HG02884 (cell line): ENCODE measurements around the gene MYO1D.

ENCODE experiments used
- ATAC-seq: cut with Tn5 transposase; IDR thresholded peaks from one replicate; pipeline ENCODE4 v1.9.1; 2021; ENCODE audit warnings: mild to moderate bottlenecking, moderate library complexity; ENCODE audit not compliant: unreplicated experiment

Gene MYO1D

DNA sequence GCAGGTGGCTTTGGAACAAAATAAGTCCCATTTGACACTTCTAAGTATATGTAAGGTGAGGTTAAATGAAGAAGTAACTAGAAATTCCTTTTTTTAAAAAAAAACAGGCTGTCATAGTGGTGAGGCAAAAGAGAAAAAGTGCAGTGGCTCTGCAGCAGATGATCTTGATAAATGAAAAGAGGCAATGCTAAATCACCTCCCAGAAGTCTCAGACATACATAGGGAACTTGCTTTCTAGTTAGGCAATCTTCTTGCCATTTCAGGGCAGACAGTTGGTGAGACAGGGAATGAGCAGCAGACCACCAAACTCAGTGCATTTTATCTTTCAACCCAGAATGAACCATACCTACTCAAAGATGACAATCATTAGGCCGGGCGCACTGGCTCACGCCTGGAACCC, 90.8 kb downstream of the MYO1D start:
- ATAC-seq: no peak

DNA sequence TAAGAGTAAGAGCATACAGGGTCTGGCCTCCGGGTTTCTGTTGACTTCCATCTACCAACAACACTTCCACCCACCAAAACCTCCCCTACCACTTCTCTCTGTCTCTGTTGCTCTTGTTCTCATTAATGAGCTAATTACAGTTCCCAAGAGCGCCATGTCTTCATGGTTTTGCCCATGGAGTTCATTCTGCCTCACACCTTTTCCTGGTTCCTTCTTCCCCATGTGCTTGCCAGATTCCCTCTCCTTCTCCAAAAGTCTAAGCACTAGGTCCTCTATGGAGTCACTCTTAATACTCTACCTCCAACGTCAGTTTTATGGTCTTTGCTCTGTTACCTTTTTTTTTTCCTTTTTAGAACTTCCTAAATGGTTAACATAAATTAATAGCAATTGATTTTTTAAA, 92.8 kb downstream of the MYO1D start:
- no peak for ATAC-seq

DNA sequence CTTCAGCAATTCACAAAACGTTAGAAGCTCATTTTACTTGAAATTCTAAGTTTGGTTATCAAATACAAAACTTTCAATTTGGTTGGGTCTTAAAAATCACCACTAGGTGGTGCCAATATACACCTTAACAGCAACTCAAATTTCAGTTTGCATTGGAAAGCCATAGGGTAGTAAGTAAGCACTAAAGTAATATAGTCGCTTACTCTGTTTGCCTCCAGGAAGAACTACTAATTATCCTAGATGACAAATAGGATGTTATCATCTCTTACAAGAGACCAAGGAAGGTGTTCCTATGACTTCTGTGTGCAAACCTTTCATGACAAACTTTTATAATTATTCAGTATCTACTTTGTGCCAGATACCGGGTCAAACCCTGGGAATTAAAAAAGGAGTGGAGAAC, 93.3 kb downstream of the MYO1D start:
- ATAC-seq: no peak

DNA sequence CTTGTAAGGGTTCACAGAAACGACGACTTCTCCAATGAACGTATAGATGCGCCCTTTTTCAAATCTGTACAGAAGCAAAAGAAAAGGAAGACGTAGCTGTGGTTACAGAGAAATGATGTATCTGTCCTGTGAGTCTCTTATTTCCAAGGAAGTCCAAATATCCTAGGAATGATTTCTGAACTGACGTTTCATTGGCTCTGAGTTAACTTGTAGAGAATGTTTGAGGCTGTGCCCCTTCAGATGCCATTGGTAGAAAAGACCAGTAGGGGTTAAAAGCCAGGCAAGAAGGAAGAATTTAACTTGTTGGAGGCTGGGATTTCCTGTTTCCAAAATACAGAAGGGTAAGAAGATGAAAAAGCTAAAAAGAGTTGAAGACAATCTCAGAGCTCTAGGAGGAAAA, 96.2 kb downstream of the MYO1D start:
- no peak for ATAC-seq

DNA sequence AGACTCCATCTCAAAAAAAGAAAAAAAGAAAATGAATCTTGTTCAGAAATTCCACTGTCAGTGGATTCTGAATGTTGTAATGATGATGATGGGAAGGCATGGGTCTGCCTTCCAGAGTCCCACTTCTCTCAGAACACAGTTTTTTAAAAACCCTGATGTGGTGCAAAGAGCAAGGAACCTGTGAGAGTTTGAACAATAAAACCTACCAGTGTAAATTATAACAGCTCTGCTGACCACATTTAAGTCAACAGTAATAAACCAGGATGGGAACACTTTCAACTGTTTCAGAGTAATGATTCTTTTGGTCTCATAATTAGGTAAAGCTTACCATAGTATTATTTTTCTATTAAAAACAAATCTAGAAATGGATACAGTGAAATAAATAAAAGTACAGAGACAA, 99.0 kb downstream of the MYO1D start:
- no peak for ATAC-seq

DNA sequence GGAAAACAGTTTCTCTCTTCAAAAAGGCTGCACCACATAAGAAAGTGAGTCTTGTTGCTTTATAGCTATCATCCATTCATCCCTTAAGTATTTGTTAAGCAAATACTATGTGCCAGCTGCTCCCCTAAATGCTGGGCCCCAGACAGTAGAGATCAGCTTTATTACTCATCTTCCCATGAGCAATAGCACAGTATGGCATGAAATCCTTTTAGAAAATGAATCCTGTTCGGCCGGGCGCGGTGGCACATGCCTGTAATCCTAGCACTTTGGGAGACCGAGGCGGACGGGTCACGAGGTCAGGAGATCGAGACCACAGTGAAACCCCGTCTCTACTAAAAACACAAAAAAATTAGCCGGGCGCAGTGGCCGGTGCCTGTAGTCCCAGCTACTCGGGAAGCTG, 99.5 kb downstream of the MYO1D start:
- no peak for ATAC-seq

DNA sequence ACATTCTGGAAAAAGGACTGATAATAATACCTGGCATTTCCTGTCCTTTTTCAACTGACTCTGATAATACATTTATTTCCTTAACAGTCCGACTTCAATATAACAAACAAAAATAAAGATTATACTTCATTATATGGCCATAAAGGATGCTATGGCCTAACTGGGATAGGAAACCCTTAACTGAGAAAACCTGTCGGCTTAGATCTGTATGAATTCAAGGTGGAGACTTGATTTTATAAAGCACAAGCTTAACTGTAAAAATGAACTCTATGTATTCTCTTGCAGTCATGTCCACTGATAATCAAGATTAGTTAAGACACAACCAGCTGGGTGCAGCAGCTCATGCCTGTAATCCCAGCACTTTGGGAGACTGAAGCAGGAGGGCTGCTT, 102.2 kb downstream of the MYO1D start:
- ATAC-seq: no peak

DNA sequence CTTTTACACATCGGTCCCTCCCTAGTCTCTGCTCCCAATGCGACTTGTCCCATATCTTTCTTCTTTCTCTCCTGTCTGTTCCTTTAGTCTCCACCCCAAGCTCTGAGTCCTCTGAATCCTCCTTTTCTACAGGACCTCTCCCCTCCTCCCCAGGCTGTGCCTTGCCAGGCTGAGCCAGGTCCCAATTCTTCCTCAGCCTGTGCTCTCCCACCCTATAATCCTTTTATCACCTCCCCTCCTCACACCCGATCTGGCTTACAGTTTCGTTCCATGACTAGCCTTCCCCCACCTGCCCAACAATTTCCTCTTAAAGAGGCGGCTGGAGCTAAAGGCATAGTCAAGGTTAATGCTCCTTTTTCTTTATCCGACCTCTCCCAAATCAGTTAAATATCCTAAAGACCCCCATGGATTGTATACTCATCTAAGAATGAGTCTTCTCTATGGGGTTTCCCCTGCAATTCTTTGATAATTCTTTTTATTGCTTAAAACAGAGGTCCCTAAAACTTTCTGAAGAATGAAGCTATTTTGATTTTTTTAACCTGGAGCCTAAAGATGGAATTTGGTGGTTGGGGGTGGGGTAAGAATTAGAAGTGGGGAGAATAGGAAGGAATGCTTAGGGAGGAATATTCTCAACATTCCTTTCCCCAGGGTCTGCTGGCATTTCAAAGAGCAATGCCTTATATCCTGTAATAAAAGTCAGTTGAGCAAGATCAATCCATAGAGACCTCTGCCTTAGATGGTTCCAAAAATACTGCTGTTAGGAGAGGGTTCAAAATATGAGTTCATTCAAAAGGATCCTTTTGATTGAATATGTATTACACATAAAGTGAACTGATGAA, 102.8 kb downstream of the MYO1D start:
- no peak for ATAC-seq

DNA sequence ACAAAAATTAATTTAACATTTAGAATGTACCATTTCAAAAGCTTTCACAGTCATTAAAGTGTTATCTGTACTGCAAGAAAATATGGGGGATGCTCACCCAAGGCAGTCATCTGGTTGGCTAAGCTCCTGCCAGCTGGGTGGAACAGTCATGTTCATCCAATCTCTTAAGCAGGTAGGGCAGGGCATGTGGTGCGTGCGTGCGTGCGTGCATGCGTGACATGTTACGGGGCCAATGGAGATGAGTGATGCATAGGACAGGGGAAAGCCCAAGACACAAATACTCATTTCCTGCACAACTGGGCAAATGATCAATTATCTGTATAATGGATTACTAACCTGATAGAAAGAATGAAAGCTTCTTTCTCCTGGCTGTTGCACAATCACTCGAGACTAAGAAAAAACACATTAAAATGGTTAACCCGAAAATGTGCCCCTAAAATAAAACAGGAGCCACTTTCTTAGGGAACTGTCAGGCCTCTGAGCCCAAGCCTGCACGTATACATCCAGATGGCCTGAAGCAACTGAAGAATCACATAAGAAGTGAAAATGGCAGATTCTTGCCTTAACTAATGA, 104.4 kb downstream of the MYO1D start:
- ATAC-seq: no peak

DNA sequence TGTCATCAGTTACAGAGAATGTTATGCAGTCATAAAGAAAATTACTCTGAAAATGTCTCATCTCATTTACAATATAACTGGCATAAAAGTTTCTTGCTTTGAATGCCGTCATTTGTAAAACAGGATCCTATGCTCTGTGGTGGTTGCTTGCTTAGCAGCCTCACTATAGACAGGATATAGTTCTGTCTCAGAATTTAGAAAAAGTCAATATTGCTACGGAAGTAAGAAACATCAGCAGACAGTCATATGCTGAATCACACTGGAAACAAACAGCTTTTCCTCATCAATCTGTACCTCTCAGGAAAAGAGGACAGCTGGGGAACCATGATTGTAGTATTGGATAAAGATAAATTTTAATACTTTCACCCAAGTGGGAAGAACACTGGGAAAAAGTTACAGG, 105.5 kb downstream of the MYO1D start:
- ATAC-seq: no peak

DNA sequence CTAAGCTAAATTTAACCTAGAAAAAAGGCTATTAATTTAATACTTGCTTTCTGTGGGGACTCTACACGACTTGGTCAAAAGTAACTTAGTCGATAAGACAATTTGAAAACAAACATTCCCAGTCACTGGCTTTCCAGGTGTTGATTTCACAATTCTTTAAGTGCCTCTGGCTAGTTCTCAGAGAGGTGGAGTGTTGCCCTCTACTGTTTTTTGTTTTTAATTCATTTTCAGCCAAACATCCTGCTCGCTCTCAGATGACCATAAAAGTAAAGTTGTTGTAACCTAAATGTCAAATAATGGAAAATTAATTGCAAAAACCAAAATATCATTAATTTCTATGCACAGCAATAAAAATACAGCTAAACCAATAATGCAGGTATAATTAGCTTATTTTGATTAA, 107.1 kb downstream of the MYO1D start:
- ATAC-seq: no peak

DNA sequence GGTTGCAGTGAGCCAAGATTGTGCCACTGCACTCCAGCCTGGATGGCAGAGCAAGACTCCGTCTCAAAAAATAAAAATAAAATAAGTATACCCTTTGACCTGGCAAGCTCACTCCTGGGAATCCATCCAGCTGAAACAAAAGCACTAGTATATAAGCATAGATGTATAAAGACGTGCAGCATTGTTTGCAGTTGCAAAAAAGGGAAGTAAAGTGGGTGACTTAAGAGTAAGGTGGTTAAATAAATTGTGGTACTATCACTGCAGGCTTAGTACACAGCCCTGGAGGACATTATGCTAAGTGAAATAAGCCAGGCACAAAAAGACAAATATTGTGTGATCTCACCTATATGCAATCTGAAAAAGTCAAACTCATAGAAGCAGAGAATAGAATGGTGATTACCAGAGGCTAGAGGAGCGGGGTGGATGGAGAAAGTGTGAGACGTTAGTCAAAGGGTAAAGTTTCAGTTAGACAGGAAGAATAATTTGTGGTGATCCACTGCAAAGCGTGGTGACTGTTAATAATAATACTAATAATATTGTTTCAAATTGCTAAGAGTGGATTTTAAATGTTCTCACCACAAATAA, 113.0 kb downstream of the MYO1D start:
- no peak for ATAC-seq

DNA sequence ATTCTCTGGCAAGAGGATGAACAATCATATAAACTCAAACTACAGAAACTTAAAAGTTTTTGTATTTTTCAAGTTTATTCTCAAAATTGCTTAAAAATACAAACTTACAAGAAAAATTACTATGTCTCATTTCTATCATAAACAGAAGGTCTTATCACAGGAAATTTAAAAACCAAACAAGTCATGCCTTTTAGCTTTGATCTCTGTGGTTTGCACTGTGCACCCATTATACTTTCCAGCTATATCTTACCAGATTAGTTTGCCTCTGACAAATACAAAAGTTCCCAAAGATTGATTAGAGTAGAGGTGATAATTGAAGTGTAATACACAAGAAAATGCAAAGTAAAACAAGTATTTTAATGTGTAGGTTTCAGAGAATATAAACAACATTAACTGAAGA, 117.4 kb downstream of the MYO1D start:
- no peak for ATAC-seq

DNA sequence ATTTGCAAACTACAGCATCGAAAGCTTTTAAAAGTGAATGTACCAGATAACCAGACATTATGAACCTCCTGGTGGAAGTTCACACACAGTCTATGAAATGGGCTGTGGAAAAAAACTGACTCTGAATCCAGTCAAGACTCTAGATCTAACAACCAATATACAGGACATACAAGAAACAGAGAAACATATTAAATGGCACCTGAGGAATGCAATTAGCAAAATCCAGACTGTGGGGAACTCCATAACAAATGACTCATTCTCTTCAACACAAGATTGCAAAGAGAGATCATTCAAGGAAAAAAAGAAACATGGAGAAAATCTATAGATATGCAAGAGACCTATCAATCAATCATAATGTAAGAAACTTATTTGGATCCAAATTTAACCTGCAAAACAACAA, 119.0 kb downstream of the MYO1D start:
- no peak for ATAC-seq

DNA sequence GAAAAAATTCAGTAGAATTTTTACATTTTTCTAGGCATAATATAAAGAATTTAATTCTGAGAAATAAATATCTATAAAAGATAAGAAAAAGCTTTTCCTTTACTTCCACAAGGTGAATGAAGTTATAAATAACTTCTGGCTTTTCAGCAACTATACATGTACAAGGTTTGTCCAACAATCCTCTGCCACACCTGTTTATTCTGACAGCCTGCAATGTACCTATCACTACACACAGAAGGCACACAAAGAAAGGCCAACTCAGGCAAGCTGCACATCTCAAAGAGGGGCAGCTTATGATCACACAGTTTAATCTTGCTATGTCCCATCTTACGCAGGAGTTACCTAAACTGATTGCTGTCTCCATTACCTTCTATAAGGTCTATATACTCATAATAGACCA, 120.2 kb downstream of the MYO1D start:
- no peak for ATAC-seq

DNA sequence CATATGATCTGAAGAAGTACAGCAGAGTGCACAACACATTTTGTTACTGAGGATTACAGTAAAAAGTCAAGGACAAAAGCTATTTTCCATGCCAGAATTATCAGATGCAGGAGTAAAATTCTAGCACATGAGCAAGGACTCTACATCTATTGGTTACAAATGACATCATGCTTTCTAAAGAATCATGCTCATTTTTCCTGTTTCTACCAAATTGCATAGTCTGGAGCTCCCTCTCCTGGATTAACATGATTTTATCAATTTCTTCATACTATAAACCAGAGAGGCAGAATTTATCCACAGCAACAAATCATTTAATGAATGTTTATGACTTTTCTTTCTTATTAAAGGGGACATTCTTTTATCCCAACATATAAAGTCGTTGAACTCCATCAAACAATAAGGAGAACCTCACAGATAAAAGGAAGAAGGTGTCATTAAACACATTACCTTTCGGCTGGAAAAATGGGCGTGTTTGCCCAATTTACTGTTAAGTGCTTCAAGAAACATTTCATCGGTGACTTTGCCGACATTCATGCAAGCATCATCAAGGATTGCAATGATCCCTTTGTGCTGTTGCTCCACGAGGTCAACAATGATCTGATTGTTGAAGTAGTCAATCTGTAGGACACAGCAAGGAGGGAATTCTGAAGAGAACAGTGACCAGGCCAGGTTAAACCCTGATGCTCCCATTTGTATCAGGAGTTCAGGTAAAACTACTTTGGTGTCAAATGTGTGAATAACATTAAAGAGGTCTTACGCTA, 121.7 kb downstream of the MYO1D start:
- no peak for ATAC-seq

DNA sequence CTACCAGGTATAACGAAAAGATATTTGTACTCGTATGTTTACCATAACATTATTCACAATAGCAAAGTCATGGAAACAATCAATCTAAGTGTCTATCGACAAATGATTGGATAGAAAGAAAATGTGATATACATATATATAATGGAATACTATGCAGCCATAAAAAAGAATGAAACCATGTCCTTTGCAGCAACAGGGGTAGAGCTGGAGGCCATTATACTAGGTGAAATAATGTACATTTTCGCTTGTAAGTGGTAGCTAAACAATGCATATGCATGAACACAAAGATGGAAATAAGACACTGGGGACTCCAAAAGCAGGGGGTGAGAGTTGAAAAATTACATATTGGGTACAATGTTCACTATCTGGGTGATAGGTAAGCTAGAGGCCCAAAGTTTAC, 124.0 kb downstream of the MYO1D start:
- no peak for ATAC-seq

DNA sequence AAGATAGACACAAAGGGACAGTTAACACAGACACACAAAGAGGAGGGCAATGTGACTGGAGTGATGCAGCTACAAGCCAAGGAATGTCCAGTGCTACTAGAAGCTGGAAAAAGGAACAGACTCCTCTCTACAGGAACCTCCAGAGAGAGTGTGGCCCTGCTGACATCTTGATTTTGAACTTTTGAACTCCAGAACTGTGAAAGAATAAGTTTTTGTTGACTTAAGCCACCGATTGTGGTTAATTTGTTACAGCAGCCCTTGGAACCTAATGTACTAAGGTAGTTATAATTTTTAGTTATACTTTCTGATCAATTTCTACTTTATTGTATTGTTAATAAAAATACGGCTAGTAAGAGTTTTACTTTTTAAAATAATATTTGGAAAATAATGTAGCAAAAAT, 129.1 kb downstream of the MYO1D start:
- ATAC-seq: no peak

DNA sequence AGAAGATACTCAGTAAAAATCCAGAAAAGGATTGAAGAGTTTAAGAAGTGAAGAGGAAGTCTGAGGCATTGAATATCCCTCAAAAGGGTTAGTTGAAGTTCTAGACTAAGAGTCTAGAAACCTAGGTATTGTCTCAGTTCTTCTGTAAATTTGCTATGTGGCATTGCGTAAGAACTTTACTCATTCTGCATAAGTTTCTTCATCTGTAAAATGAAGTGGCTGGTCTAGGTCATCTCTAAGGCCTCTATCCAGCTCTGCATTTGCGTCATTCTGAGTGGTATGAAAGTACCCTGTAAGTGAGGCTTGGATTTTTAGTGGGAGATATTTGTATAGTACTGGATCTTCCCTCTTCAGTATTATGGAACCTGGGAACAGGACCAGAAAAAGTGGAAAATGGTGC, 130.2 kb downstream of the MYO1D start:
- ATAC-seq: no peak

DNA sequence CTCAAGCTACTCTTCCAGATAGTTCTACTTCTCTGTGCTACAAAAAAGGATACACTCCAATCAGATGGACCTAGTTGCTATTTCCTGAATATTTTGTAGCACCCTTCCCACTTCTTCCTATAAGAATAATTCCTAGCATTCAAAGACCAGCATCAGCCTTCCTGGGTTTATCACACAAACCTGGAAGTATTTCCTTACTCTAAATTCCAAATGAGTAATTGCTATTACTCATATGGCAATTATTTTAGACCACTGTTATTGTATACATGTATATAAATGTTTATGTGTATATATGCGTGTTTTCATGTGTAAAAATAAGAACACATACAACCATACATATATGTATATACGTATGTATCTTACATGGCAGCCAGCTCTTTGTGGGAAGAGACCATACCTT, 130.6 kb downstream of the MYO1D start:
- ATAC-seq: no peak

DNA sequence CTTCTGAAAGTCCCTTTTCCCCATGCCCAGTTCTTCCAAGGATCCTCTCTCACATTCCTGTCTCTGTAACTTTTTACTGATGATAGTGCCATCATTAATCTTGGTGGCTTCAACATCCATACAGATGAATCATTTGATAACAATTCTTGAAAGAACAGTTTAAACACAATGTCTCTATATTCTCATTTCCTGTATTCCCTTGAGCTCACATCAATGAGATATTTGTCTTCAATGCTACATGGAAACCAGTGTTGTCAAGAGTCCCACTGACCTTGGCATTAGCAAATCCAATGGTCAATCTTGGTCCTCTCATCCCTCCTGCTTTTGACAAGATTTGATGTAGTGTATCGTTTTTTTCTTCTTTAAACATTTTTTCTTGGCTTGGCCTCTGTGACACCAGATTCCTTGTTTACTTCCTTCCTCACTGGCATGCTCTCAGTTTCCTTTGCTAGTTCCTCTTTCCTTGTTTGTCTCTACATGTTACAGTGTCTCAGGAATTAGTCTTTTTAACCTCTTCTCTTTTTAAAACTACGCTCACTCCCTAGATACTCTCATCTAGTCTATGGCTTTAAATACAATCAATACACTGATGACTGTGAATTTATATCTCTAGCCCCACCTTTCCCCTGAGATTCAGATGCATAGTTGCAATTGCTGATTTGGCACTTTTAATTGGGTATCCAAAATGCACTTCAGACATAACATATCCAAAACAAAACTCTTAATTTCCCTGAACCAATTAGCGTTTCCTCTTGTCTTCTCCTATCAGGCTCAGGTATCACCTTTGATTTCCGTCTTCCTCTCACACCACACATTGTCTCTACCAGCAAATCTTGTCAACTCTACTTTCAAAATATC, 134.0 kb downstream of the MYO1D start:
- ATAC-seq: no peak
